Eye (tissue), 1 donor: ENCODE data around the gene FAM3D.

Experiments used
- DNase-seq: peaks from one replicate; pipeline ENCODE4 v3.0.0-alpha.2; 2015

FAM3D gene

DNA sequence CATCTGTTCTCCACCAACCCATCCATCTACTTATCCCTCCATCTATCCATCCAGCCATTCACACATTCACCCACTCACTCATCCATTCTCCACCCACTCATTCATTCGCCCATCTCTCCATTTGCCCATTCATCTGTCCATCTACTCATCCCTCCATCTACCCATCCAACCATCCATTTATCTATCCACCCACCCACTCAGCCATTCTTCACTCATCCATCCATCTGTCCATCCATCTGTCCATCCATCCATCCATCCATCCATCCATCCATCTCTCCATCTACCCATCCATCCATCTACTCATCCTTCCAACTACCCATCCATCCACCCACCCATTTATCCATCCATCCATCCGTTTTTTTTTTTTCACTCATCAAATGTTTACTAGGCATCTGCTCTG is 13.9 kb downstream of the FAM3D start:
- DNase-seq = no peak

DNA sequence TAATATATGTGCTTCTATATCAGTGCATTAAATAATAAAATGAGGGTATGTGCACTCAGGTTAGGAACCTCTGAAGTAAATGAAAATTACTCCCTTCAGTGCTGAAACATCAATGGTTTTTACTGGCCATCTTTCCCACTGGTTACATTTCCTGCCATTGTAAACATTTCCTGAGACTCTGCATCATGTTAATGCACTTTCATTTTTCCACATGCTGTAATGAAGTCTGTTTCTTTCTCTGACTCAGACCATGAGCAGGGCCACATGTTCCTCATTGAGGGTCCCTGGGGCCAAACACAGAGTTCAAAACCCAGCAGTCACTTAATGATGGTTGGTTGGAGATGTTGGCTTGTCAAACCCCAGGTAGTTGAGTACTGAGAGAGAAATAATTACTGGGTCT is 15.3 kb downstream of the FAM3D start:
- DNase-seq = peak; percentile 14

DNA sequence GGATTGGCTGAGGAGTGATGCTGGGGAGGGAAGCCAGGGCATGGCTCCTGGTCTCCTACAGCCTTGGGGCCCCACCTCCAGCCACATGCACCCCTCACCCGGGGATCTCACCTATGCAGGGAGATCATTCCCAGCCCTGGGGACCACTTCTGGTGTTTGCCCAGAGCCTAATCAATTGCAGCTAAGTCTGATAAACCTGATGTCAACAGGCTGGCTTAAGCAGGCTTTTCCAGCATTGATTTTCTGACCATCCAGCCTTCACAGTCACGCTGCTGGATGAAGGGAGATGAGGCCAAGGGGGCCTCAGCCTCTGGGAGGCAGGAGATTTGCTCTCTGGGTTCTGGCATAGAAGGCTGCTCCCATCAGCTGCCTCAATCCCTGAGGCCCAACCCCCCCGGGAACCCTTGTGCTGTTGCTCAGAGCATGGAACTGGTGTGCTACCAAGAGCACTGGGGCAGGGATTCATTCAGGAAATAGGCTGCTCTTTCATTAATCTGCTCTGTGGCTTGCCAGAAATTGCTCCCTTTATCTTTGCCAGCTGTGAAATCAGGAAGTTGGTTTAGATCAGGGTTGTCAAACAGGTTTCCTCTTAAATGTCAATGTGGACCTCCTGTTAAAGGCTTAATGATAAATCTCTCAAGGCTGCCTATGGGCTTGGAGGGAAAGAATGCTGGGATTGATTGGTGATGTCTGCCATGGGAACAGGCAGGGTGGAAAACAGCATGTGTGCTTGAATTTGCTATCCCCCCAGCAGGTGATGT is 19.0 kb downstream of the FAM3D start:
- no peak for DNase-seq

DNA sequence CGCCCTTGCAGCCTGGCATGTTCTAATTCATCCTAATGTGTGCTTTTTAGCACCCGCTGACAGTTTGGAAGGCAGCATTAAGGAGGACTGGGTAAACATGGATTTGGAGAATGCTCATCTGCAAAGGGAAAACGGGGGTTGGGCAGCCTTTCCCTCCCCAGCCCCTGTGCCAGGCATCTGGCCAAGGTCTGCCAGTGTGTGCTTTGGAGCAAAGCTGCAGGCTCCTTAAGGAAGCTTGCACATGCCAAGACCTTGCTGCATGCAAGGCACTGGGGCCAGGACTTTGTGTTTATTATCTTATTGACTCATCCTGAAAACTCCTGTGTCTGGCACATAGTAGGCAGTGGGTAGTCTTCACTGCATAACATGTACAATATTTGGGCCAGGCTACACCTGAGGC is 20.1 kb downstream of the FAM3D start:
- no peak for DNase-seq

DNA sequence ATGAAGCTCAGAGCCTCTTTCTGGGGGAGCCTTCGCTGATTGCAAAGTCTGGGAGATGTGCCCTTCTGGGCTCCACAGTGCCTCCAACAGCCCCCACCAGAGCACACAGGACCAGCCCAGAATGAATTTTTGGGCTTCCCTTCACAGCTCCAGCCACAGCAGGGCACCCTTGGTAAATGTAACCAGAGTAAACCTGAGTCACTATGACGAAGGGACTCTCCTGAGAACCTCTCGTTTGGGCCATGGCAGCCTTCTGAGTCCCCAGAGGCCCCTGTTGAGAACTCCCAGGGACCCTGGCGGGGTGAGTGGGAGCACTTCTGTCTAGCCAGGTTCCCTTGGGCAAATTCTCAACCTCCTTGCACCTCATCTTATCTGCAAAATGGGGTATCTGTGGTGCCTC is 20.8 kb downstream of the FAM3D start:
- no peak for DNase-seq

DNA sequence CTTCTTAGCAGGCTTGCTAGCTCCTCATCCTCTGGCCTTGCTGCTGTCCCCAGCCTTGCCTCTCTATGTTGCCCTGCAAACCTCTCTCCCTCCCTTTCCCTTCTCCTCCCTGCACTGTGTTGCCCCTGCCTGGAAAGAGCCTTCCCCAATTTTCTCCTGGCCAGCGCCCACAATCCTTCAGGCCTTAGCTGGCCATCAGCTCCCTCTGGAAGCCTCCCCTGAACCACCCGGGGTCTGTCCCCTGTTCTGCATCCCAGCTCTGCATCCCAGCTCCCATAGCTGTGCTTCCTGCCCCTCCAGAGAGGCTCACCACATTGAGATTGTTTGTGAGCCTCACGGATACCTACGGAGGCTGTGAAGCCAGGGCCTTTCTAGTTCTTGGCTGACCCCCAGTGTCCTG is 23.7 kb downstream of the FAM3D start:
- DNase-seq = no peak

DNA sequence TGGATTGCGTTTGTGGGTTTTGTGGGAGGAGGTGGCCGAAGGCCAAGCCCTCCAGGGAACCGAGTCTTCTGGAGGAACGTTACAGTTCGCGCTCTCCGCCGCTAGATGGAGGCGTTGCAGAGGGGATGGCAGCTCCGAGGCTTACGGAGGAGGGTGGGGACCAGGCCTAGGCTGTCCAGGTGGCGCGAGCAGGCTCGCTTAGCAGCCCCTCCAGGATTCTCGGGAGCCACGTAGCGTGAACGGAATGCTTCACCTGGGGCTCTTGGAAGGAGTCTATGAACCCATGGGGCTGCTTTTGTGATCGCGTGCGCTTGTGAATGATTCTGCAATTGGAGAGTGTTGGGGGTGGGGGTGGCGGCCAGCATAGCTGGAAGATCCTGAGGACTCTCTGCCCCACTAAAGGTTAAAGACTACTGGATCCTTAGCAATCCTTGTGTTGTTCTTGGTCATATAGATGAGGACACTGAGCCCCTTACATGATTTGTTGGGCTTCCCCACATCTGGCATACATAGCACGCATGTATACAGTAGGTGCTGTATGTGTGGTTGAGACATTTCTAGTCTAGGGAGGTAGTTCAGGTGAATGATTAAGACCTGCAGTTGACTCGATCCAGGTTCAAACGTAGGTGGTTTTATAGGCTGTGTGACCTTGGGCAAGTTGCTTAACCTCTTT is 25.7 kb downstream of the FAM3D start:
- peak; percentile 91 for DNase-seq

DNA sequence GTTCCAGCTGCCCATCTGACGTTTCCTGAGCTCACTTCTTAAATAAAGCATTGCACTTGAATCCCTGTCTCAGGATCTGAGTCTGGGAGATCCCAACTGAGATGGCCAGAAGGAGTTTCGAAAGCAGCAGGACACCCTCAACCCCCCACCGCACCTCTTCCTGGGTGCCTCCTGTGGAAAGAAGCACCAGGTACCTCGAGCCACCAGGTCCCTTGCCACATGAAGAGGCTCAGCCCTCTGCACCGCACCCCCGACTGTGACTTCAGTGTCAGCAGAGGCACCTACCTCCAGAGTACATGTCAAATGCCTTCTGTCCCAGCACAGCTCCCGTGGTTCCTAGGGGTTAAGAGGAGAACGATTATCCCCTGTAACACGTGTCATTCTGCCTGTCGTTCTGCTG is 26.7 kb downstream of the FAM3D start:
- DNase-seq = no peak

DNA sequence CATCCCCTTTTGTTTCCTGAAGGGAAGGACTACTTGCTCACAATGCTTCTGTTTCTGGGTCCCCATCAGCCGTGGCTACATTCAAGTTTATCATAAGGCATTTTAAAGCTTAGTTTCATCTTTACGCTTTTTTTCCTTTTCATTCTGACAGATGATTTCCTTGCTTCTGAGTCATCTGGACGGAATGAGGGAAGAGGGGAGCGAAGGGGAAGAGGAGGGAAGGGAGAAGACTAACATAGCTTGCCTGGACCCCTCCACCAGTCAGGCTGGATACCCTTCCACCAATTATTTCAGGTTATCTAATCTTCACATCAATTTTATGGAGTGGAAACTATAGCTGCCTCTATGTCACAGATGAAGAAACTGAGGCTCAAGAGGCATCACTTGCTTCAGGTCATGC is 27.6 kb downstream of the FAM3D start:
- no peak for DNase-seq

DNA sequence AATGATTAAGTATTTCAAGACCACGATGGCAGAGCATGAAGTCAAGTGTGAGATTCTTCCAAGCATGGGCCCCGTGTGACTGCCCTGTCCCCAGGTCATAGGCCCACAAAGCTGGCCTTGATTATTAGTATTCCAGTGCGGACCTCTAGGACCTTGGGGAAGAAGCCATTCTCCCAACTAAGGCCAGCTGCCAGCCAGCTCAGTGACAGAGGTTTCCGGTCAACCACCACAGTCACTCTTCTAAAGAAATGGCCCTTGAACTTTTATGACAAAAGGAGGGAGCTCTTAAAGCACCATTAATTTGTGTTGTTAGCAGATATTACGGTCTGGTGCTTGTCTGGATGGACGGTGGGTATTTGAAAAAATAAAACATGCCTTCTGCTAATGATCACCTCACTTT is 28.0 kb downstream of the FAM3D start:
- DNase-seq = no peak

DNA sequence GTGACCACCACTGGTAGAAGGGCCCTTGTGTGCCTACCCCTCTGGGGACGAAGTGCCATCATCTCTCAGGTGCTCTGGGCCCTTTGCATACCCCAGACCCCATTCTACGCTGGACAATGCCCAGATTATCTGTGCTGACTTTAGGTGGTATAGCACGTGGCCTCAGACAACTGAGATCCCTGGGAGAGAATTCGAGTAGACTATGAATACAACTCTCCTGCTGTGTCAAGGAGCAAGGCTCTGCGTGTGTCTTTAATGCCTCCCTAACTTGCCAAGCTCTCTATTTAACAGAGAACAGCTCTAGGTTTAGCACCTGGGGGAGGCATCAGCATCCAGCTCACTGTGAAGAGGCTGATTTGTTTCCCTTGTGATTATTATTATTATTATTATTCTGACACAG is 29.1 kb downstream of the FAM3D start:
- no peak for DNase-seq

DNA sequence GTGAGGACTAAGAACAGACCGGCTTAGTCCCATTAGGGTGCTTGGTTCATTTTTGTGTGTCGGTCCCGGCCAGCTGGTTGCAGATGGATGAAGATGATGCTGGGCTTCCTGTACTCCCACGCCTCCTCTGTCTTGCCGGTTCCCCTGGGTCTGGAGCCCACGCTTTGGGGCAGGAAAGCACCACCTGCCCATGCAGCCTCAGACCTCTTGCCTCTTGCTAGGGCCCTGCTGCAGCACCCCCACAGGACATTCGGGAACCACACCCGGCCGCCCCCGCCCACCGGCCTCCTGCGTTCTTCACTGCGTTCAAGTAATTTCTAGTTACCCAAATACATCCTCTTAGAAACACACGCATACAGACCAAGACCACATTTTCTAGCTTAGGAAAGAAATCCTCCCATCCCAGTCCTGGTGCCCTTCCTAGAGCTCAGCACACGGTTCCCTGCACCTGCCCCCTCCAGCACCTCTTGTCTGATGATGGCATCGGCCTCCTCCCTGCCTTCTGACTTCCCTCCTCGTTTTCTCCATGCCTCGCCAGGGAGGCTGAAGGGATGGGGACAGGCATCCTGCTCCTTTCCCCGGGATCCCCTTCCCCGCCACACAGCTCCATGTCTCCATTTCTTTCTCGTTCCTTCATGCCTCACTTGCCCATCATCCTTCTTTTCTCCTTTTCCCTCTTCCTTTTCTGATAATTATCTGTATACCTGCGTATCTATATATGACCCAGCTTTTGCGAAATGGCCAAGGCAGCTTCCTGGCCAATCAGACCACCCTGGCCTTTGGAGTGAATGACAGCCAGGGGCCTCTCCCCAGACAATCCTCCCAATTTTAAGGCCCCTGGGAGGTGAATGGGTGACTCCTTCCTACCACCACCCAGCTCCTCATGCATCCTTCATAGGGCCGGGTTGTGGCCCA is 30.9 kb downstream of the FAM3D start:
- no peak for DNase-seq

DNA sequence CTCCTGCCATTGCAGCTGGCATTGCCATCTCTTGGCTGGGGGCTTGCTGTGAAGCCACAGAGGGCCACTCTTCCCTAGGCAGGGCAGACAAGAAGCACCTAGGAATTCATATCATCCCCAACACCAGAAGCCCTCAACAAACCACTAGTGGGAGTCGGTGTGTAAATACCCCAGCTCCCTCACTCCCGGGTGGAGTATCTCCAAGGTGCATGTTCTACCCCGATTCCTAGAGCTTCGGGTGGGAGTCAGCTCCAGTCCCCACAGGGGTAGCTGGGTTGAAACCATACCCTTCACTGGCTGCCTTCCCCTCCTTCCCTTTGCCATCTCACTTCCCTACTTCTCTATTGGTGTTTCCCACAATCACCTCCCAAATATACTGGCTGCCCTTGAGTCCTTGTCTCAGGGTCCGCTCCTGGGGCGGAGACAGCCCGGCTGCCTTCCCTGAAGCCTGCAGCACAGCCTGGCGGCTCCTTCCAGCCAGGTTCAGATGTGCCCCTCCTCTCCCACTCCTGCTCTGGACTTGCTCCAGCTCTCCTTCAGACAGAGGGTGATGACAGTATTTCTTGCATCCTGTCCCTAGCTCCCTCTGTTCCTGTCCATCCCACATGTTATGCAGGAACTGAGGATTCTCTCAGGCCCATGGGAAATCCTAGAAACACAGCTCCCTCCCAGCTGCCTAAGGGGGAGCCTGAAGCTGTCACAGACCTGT is 33.3 kb downstream of the FAM3D start:
- DNase-seq = no peak

DNA sequence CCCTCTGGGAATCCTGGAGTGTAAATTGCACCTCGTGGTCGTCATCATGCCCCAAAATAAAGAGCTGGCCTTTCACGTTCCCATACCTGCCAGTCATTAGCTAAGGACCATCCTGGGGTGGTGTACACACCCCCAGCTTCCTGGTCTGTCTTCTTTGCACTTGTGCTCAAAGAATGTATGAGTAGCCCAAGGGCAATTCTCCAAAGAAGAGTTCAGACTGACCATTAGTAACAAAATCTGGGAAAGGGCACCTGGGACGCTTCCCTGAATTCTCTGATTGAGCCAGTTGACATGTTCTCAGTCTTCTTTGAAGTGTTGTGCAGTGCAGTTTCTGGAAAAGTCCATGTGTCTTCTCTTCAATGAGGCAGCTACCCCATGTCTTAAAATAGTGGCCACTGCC is 34.8 kb downstream of the FAM3D start:
- no peak for DNase-seq

DNA sequence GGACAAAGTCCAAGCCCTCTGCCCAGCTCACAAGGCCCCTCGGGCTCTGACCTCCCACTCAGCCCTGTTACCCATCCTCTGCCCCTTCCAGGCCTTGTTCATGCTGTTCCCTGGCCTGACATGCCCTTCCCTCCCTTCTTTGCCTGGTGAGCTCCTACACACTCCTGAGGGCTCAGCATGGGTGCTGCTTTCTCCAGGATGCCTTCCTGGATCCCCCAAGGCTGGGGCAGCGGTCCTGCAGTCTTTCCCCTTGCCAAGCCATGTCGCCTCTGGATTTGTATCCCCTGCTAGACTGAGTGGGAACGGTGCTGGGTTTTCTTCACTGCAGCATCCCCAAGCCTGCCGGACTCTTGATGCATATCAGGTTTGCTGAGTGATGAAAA is 35.9 kb downstream of the FAM3D start:
- no peak for DNase-seq

DNA sequence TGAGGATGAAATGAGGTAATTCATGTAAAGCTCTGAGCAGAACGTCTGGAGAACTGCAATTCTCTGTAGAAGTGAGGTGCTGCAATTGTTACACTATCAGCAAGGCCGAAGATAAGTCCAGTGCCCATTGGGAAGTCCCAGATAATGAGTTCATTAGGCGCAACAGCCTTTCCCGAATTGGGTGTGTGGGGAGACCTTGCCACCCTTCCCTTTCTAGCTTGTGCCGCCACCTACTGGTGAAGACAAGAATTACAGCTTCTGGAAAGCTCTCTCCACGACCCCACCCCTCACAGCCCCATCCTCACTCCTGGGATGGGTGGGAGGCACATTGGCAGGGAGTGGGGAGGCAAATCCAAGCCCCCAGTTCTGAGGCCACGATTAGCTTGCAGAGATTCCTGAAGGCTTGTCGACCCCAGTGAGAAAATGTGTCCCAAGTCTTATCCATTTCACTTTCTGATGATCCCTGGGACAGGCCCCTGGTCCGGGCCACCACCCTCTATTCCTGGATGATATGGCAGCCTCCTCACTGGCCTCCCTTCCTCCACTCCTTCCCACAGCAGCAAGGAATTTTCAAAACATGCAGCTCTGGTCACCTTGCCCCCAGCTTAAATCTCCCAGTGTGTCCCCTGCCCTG is 36.4 kb downstream of the FAM3D start:
- DNase-seq = peak; percentile 91

DNA sequence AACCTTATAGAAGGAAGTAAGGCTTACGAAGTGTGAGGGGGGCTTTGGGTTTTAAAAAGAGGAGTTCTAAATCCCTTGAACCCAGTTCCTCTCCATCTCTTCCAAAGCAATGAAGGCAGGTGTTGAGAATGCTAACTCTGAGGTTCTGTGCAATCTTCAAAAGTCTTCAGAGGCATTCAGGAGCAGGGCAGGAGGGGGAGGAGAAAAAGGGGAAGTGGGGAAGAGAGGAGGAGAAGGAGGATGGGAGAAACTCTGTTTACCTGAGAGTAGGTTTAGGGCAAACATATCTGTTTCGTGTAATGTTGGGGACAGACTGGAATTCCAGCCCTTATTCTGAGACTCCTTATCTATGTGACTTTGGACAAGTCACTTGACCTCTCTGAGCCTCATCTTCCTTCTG is 36.9 kb downstream of the FAM3D start:
- DNase-seq = no peak

DNA sequence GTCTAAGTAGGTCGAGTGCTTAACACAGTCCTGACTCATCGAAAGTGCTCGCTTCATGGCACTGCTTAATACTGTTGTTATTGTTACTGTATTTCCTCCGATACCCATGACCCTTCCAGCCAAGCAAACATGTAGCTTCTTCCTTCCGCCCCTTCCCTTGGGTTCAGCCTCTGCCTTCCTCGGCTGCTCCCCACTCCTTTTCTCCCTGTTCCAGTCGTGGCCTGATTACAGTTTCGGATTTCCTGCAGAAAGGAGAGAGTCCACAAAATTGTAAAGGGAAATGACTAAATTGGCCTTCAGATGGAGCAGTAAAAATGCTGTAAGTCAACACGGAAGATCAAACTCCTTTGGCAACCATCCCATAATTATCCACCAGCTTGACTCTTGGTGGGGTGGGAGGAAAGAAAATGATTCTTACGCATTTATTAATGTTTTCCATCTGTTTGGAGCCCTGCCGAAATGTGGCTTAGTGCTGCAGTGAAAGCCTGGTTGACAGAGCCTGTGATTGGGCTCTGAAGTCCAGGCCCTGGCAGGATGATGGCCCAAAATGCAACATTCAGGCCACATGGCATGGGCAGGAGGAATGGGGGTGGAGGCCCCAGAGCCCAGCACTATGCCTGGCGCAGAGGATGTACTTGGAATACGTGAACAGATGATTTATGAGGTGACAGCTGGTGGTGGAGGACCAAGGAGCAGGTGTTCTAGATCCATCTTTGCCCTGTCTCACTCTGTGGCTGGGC is 37.6 kb downstream of the FAM3D start:
- DNase-seq = peak; percentile 94

DNA sequence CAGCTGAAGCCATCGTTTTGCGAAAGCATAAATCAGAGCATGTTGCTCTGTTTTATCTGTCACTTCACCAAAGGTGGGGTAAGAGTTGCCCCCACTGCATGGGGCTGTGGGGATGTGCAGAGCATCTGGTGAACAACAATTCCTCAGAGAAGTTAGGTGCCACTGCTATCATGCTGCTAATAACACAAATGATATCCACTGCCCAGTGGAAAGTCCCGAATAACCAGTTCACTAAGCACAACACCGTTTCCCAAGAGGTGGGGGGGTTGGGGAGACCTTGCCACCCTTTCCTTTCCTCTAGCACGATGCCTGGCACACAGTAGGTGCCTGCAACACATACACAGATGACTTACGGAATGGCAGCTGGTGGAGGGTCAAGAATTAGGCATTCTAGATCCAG is 38.6 kb downstream of the FAM3D start:
- DNase-seq = no peak

DNA sequence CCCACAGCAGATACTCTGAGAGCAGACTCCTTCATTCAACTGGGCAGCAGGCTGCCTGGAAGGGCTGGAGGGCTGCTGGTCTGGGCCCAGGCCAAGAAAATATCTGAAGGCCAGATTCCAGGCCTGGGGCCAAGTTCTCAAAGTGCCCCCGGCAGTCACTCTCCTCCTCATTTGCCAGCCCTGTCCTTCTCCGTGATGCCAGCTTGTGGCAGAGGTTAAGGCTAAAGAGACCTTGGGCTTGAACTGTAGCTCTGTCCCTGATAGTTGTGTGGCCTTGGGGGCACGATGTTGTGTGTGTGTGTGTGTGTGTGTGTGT is 39.0 kb downstream of the FAM3D start:
- no peak for DNase-seq

DNA sequence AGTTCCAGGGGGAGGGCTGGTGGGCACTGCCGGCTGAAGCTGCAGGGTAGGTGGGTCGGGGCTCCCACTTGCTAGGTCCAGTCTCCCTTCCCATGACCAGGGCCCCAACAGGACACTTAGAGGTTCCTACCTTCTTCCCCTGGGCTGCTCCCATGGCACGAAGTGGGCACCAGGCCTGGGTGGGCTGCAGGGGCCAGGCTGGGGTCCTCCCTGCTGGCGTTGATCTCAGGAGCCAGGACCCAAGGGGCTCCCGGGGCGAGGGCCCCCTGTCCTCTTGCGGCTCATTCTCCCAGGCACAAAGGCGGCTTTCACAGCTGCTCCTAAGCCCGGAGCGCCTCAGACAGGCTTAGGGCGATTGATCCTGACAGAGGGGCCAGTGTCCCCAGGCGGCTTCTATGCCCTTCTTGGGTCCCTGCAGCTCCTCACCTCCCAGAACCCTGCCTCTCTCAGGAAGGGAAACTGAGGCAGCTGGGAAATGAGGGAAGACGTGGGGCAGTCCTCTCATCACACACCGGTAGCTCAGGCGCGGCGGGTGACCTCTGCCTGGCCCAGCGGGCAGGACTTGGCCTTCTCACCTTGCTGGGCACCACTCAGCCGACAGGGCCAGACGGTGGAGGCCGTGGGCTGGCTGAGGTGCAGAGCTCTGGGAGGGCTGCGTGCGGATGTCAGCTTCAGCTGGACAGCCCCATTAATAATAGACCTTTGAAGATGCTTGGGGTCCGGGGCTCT is 39.6 kb downstream of the FAM3D start:
- DNase-seq = peak; percentile 63
